Caco-2 (cell line): ENCODE results near the gene CLHC1. TPM values are rescaled to one million over a fixed set of nuclear protein-coding genes. Genes with fewer than 3 reads are reported as not detected.

Experiments
- BruUV-seq: library from RNA; stranded (reverse); fragments of 400-500 nt; replicated peaks from 2 replicates; lab custom pipeline; 2021; lab: Mats Ljungman, UMichigan
- CTCF ChIA-PET: fragments of 300-600 bp; sonication (Branson Sonifier 250); formaldehyde crosslinking; loops from one replicate; lab custom pipeline; 2022; ENCODE audit warnings: antibody characterized with exemption; lab: Charles Lee
- POLR2A ChIA-PET: fragments of 300-600 bp; sonication (Branson Sonifier 250); formaldehyde crosslinking; loops from one replicate; lab custom pipeline; 2022; ENCODE audit warnings: antibody characterized with exemption; lab: Charles Lee
- DNase-seq, 2 experiments: peaks; one replicate each; pipeline versions ENCODE4 v3.0.0 to v3.0.0-alpha.2; 2020 to 2022
- H3K27me3 ChIP-seq: replicated peaks from 2 replicates; pipeline ENCODE4 v1.6.0; 2011; ENCODE audit warnings: low read length; ENCODE audit not compliant: control insufficient read depth, insufficient read depth
- H3K36me3 ChIP-seq: 2 replicates; pipeline ENCODE4 v1.5.1; 2011; ENCODE audit warnings: low read length; ENCODE audit not compliant: control insufficient read depth, insufficient read depth
- H3K4me1 ChIP-seq: fragments of 250-450 bp; sonication (Bioruptor Pico); 2 replicates; pipeline ENCODE4 v1.5.1; 2020; ENCODE audit warnings: mild to moderate bottlenecking
- H3K4me3 ChIP-seq: 2 replicates; pipeline ENCODE4 v1.5.1; 2011; ENCODE audit warnings: low read depth, mild to moderate bottlenecking, control low read depth, low read length
- H3K9me3 ChIP-seq: fragments of 250-450 bp; sonication (Bioruptor Pico); 2 replicates; pipeline ENCODE4 v1.5.1; 2020; ENCODE audit warnings: mild to moderate bottlenecking, moderate library complexity
- H3K27ac Mint-ChIP-seq: one replicate; pipeline ENCODE4 v1.8.0; 2022; ENCODE audit warnings: mixed read lengths; ENCODE audit not compliant: unreplicated experiment
- H3K27me3 Mint-ChIP-seq: one replicate; pipeline ENCODE4 v1.8.0; 2022; ENCODE audit warnings: mixed read lengths; ENCODE audit not compliant: insufficient read depth, unreplicated experiment
- H3K36me3 Mint-ChIP-seq: one replicate; pipeline ENCODE4 v1.8.0; 2022; ENCODE audit warnings: mild to moderate bottlenecking, mixed read lengths; ENCODE audit not compliant: insufficient read depth, unreplicated experiment
- H3K4me1 Mint-ChIP-seq: one replicate; pipeline ENCODE4 v1.8.0; 2022; ENCODE audit warnings: low read depth, mixed read lengths; ENCODE audit not compliant: unreplicated experiment
- H3K4me3 Mint-ChIP-seq: one replicate; pipeline ENCODE4 v1.8.0; 2022; ENCODE audit warnings: mild to moderate bottlenecking, moderate library complexity, mixed read lengths; ENCODE audit not compliant: unreplicated experiment
- H3K9me3 Mint-ChIP-seq: one replicate; pipeline ENCODE4 v1.8.0; 2022; ENCODE audit warnings: mixed read lengths; ENCODE audit not compliant: unreplicated experiment
- intact Hi-C: fragments of 100-400 bp; cut with micrococcal nuclease; formaldehyde crosslinking; loops from one replicate; pipeline ENCODE4 v1.10.0; 2022; ENCODE audit not compliant: unreplicated experiment
- total RNA-seq: library from RNA; stranded (reverse); gene quantifications from 2 replicates; pipeline ENCODE4 v1.2.3, GENCODE V29; 2022
- TF ChIP-seq, protein P1 (sequence below), 2 experiments: fragments of 200-600 bp in 1 of 2; IDR thresholded peaks; 1 replicate in 1 of 2; 2 replicates in 1 of 2; pipeline versions ENCODE4 v1.5.1 to v1.8.0; 2011 to 2022; ENCODE audit warnings: antibody characterized with exemption in 1 of 2, control low read depth in 1 of 2, inconsistent platforms in 1 of 2, low read depth in 1 of 2, low read length in 1 of 2, mild to moderate bottlenecking in 1 of 2, moderate library complexity in 1 of 2; ENCODE audit not compliant: insufficient read depth in 1 of 2, severe bottlenecking in 1 of 2, unreplicated experiment in 1 of 2

CLHC1 gene
- total RNA-seq, 1 experiment from 2014 or later, result 13.4 TPM

DNA sequence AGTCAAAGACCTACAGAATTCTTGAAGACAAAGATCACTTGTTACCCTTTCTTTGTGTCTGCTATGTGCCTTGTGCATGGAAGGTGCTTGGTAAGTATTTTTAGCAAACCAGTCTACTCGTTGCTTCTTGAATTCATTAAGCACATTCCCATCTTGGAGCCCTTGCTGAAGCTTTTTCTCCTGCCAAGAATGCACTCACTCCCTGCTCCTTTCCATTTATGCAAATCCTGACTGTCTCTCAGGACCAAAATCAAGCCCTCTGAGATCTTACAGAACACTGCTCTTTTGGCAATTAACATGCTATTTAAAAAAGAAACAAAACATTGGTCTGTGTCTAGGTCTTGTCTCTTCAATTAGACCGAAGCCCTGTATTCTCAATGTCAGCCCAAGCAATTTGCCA is 75.8 kb downstream of the CLHC1 start:
- Mint-ChIP-seq H3K4me1 (peaks cover 43% of the 10 kb centered on the region), H3K9me3 (no peaks in the 10 kb centered on the region)

DNA sequence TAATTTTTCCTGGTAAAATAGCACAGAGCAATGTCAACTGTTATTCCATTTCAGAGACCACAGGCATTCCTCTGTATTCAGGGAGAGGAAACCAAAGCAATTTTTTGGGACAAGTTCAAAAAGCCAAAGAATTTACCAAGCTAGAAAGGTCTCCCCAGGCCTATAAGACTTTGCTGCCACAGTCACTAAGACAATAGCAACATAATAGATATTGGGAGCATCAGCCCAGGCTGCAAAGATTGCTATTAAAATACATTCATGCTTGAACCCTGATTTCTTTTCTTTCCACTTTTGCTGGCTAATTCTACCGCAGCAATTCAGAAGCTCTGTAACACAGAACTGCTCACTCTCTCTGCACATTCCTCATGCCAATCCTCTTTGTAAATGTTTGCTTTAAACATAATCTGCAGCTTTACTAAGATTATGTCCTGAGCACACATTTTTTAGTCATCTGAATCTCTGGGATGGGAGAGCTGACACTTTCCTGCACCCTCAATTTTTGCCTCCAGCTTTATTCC is 76.3 kb downstream of the CLHC1 start:
- intact Hi-C loops, result no loop called here
- CTCF ChIA-PET, result interaction anchor here (0.5 to 1.6 kb wide), 4 partner anchors 11 to 141 kb away, joined by 3 to 6 read pairs (median 4); no protein-coding TSS in a partner anchor
- peaks cover 65% of the 10 kb centered on the region for H3K4me1 ChIP-seq
- H3K36me3 Mint-ChIP-seq, result no peaks in the 10 kb centered on the region
- no peaks in the 10 kb centered on the region for H3K27me3 ChIP-seq
- no peaks in the 10 kb centered on the region for H3K9me3 Mint-ChIP-seq
- no peaks in the 10 kb centered on the region for H3K36me3 ChIP-seq
- H3K4me3 ChIP-seq, result no peak overlapping the region
- TF ChIP-seq, protein P1, sequence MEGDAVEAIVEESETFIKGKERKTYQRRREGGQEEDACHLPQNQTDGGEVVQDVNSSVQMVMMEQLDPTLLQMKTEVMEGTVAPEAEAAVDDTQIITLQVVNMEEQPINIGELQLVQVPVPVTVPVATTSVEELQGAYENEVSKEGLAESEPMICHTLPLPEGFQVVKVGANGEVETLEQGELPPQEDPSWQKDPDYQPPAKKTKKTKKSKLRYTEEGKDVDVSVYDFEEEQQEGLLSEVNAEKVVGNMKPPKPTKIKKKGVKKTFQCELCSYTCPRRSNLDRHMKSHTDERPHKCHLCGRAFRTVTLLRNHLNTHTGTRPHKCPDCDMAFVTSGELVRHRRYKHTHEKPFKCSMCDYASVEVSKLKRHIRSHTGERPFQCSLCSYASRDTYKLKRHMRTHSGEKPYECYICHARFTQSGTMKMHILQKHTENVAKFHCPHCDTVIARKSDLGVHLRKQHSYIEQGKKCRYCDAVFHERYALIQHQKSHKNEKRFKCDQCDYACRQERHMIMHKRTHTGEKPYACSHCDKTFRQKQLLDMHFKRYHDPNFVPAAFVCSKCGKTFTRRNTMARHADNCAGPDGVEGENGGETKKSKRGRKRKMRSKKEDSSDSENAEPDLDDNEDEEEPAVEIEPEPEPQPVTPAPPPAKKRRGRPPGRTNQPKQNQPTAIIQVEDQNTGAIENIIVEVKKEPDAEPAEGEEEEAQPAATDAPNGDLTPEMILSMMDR (IDR thresholded peaks at IDR 0.05; ENCODE audit: insufficient read depth in 1 of 2, low read depth in 1 of 2, low read length in 1 of 2, severe bottlenecking in 1 of 2, unreplicated experiment in 1 of 2), result no peak
- DNase-seq, result peak in 1 of 2 experiments; percentile 30
- no peaks in the 10 kb centered on the region for H3K9me3 ChIP-seq
- H3K27me3 Mint-ChIP-seq, result no peaks in the 10 kb centered on the region
- POLR2A ChIA-PET, result interaction anchor here (0.5 to 0.8 kb wide), 2 partner anchors 21 to 105 kb away, joined by 4 to 6 read pairs; partner anchors contain the start of gene RTN4
- BruUV-seq, result no TSS peak
- H3K27ac Mint-ChIP-seq, result peak overlapping the region; percentile 49
- peaks cover 43% of the 10 kb centered on the region for H3K4me1 Mint-ChIP-seq
- peak overlapping the region; percentile 23 for H3K4me3 Mint-ChIP-seq

More for the DNA sequence above, 75.8 kb downstream of the CLHC1 start:
- CTCF ChIA-PET, result interaction anchor here (0.9 to 1.6 kb wide), 3 partner anchors 10 to 141 kb away, joined by 3 to 6 read pairs (median 4); no protein-coding TSS in a partner anchor
- peaks cover 65% of the 10 kb centered on the region for H3K4me1 ChIP-seq
- H3K27me3 ChIP-seq, result no peaks in the 10 kb centered on the region
- no TSS peak for BruUV-seq
- H3K36me3 ChIP-seq, result no peaks in the 10 kb centered on the region
- Mint-ChIP-seq H3K36me3 (no peaks in the 10 kb centered on the region), H3K27me3 (no peaks in the 10 kb centered on the region), H3K4me3 (peak overlapping the region; percentile 23), H3K27ac (peak overlapping the region; percentile 49)
- no peak overlapping the region for H3K4me3 ChIP-seq
- no peaks in the 10 kb centered on the region for H3K9me3 ChIP-seq
- intact Hi-C loops, result no loop called here
- POLR2A ChIA-PET, result interaction anchor here (0.5 to 0.8 kb wide), 2 partner anchors 21 to 106 kb away, joined by 4 to 6 read pairs; partner anchors contain the start of gene RTN4
- DNase-seq, result no peak
- TF ChIP-seq, protein P1 (IDR thresholded peaks at IDR 0.05; ENCODE audit: insufficient read depth in 1 of 2, low read depth in 1 of 2, low read length in 1 of 2, severe bottlenecking in 1 of 2, unreplicated experiment in 1 of 2), result no peak

GRCh38 chr2:55155206-55155605 is 76.9 kb downstream of the CLHC1 start:
- no peaks in the 10 kb centered on the region for H3K27me3 Mint-ChIP-seq
- no peaks in the 10 kb centered on the region for H3K9me3 Mint-ChIP-seq
- H3K36me3 ChIP-seq, result no peaks in the 10 kb centered on the region
- TF ChIP-seq, protein P1 (IDR thresholded peaks at IDR 0.05; ENCODE audit: insufficient read depth in 1 of 2, low read depth in 1 of 2, low read length in 1 of 2, severe bottlenecking in 1 of 2, unreplicated experiment in 1 of 2), result no peak
- peaks cover 43% of the 10 kb centered on the region for H3K4me1 Mint-ChIP-seq
- peak overlapping the region; percentile 82 for H3K27ac Mint-ChIP-seq
- no TSS peak for BruUV-seq
- no peaks in the 10 kb centered on the region for H3K27me3 ChIP-seq
- CTCF ChIA-PET, result interaction anchor here (0.5 to 1.6 kb wide), 4 partner anchors 11 to 140 kb away, joined by 3 to 6 read pairs (median 4); no protein-coding TSS in a partner anchor
- POLR2A ChIA-PET, result interaction anchor here (0.8 kb wide), 1 partner anchor 105 kb away, joined by 4 read pairs; the partner anchor contains the start of gene RTN4
- H3K4me3 ChIP-seq, result no peak overlapping the region
- intact Hi-C loops, result no loop called here
- DNase-seq, result no peak
- no peak overlapping the region for H3K4me3 Mint-ChIP-seq
- H3K9me3 ChIP-seq, result no peaks in the 10 kb centered on the region
- H3K4me1 ChIP-seq, result peaks cover 65% of the 10 kb centered on the region
- no peaks in the 10 kb centered on the region for H3K36me3 Mint-ChIP-seq
